Activated gamma-delta T cell treated with Interleukin-2 at 50 U/mL for 16 hours (primary cell): ENCODE measurements around the gene RAPGEF5.

Experiments used
- DNase-seq: peaks from one replicate; pipeline ENCODE4 v3.0.0-alpha.2; 2020

RAPGEF5 gene, protein sequence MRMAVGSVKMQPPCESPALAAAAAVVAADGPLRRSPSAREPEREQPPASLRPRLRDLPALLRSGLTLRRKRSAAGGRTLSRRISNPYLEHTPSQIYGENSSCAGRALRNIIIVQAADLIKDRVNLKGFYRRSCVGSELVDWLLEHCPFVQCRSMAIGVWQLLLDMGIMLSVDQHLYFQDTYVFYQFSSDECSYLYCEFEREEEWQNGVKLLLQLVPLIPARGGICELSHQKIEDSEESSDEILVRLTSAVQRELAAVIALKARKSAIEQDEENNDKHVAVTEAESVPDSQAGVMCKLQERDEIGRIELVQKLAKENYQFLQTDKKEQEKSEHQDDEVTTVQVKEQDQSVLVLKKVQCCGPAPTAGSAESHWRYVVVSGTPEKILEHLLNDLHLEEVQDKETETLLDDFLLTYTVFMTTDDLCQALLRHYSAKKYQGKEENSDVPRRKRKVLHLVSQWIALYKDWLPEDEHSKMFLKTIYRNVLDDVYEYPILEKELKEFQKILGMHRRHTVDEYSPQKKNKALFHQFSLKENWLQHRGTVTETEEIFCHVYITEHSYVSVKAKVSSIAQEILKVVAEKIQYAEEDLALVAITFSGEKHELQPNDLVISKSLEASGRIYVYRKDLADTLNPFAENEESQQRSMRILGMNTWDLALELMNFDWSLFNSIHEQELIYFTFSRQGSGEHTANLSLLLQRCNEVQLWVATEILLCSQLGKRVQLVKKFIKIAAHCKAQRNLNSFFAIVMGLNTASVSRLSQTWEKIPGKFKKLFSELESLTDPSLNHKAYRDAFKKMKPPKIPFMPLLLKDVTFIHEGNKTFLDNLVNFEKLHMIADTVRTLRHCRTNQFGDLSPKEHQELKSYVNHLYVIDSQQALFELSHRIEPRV

DNA sequence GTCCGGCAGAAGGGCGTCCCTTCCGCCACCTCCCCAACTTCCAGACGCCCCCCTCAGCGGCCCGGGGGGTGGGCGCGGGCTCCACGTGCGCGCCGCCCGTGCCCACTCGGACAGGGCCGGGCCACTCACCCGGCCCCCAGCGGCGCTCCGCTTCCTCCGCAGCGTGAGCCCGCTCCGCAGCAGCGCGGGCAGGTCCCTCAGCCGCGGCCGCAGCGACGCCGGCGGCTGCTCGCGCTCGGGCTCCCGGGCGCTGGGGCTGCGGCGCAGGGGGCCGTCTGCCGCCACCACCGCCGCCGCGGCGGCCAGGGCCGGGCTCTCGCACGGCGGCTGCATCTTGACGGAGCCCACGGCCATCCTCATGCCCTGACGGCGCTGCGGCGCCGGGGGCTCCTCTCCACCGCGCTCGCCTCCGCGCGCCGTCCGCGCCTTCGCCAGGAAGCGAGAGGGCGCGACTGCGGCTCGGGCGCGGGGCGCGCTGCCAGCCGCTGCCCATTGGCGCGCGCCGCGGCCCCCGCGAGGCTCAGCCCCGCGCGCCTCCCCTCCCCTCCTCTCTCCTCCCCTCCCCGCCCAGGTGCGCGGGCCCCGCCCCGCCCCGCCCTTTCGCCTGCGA, at the start of gene RAPGEF5:
Gene RAPGEF5, minus strand, starts transcription at position 454 of the 610 bp plus-strand sequence. Its CDS starts 94 bp downstream, at position 360.
- DNase-seq = no peak

DNA sequence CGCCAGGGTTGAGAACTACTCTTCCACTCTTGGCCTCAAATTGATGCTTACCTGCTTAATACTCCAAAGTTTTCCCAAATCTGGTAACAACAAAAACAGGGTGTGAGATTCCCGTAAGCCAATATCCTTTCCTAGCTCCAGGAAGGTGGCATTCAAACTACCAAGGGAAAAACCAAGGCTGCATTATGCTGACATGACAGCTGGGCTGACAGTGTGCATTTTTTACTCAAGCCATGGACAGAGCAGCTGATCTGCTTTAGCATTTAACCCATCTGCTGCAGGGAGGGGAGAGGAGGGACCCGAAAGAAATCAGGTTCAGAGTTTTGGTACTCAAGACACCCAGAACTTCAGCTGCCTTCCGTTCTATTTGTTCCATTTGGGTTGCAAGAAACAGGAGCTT, 49.8 kb upstream of the RAPGEF5 start:
- DNase-seq = no peak

GRCh38 chr7:22404421-22405023, 47.6 kb upstream of the RAPGEF5 start:
- DNase-seq = no peak

GRCh38 chr7:22403344-22403743, 46.4 kb upstream of the RAPGEF5 start:
- DNase-seq = no peak

DNA sequence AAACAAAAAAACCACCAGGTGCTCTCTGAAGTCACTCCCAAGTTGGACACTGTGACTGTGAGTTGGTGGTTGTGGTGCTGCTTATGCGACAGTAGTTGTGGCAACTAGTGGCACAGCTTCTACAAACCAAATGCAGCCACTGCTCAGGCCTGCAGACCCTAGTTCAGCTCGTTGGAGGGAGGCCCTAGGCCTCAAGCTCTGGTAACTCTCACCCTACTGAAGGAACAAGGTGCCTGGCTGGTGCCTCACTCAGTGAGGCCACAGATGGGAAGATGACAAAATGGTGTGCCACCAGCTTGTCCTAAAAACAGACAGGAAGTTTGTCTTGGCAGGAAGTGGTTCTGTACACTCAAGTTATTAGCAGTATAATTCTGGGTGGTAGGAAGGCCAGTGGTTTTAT, 45.3 kb upstream of the RAPGEF5 start:
- DNase-seq = no peak

- DNase-seq = no peak
Measured at GRCh38 chr7:22400936-22401553, 44.1 kb upstream of the RAPGEF5 start.

DNA sequence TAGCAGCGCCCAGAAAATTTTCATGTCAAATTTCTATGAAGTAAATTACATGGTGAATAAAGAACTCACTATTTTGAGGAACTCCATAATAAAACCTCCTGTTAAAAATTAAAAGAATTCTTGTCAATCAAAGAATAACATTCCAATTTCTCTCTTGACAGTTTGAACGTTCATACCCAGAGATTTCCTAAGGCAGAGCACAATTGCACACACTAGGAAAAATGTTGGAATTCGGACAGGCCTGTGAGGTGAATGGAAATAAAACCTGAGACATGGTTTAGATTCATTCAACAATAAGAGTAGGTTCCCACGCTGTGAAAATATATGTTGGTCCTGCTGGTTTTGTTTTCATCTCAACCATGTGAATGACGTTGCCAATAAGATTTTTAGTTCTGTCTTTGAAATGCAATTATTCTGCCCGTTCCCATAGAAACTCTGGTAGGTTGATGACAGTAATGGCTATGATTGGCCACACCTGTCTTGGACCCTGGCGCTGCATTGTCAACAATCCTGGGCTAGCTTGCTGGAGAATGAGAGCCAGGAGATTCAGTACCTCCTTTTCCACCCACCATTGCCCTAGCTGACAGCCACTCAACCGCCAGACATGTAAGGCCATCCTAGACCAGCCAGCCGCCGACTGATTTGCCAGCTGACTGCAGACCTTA, 43.3 kb upstream of the RAPGEF5 start:
- DNase-seq = no peak

DNA sequence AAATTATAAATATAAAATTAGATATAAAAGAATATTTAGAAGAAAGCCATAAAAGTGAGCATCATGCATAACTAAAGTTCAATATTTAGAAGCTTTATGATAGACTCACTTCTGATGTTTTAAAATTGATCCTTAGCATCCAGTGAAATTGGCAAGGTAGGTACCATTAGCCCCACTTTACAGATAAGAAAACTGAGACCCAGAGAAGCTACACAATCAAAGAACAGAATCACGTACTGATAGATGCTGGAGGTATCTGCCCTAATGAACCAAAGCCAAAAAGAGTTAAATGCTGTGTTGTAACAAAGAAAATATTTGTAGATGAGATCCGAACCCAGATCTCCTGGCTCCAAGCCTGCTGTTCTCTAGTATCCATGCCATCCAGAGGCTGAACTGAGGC, 42.6 kb upstream of the RAPGEF5 start:
- no peak for DNase-seq

DNA sequence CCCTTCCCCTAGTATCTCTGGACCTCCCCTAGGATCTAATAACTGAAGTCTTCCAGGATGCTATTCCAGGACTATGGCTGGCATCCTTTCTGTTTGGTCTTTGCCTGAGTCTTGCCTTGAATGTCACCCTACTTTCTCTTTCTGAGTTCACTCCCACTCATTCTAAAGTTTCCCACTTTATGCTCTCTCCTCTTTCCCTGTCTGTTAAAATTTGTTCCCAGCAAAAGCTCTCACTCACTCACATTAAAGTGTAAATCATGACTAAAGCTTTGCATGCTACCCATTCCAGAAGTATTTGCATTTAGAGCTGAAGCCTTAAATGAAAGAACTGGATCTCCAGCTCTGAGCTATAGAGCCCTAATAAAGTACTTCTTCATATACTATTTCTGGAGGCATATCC, 42.1 kb upstream of the RAPGEF5 start:
- no peak for DNase-seq

DNA sequence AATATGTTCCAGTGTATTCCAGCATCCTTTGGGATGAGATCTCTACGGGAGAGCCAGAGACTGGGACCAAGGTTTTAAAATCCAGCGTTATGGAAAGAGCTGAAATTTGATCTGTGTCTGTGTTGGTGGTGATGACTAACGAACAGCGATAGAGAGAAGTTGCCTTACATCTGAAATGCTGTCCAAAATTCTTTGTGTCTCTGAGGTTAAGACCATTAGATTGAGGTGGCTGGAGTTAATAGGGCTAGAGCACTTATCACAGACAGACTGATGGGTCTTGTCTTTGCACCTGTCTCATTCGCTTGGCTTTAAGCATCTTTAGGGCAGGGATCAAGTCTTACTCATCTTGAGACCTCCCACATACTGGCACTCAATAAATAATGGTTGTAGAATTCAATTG, 41.0 kb upstream of the RAPGEF5 start:
- DNase-seq = no peak

DNA sequence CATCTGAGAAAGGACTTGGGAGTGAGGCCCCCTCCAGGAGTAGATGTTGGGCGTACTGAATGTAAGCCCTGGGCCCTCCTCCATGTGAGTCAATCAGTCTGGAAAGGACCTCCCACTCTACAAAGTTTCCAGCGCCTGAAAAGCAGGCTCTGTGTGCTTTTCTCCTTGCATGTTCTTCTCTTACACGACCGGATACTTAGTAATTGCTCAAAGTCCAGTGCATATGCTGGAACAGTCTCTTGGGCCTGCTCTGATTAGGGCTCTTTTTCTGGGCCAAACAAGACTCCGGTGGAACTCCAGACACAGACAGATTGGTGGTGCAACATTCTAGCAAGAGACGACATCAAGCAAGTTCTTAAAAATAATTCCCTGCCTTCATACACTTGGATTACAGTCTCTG, 38.3 kb upstream of the RAPGEF5 start:
- no peak for DNase-seq

- DNase-seq = no peak
Measured at GRCh38 chr7:22394739-22395138, 37.8 kb upstream of the RAPGEF5 start.

- no peak for DNase-seq
Measured at GRCh38 chr7:22393913-22394729, 37.2 kb upstream of the RAPGEF5 start.

DNA sequence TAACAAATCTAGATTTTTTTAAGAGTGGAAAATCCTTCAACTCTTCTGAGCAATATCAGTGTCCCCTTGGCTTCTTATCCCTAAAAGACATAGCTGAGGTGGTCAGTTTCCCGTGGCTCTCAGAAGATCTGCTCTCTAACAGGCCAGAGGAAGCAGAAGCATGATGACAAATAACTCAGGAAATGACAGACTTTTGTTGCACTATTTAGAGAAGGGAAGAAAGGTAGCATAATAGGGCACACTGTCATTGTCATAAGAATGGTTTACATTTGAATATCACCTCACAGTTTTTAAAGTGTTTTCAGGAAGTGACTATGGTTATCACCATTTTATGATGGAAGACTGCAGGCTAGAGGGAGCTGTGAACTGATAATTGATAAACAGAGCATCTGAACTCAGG, 33.6 kb upstream of the RAPGEF5 start:
- no peak for DNase-seq

GRCh38 chr7:22389892-22390291, 32.9 kb upstream of the RAPGEF5 start:
- no peak for DNase-seq

DNA sequence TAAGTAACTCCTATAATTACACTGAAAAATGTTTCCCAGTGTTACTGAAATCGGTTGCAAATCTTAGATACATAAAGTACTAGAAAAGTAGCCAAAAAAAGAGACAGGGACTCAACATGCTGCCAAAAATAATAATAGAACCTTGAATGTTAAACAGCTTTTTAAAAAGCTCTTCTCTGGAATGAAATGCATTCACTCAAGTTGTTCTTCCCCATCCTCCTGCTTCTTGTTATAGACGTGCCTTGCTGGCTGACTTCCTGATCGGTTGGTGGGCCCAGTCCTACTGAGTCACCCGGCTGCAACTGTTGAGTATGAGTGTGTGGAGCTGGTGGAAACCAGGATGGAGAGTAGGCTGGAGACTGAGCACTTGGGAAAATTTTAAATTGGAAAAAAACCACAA, 30.6 kb upstream of the RAPGEF5 start:
- no peak for DNase-seq

DNA sequence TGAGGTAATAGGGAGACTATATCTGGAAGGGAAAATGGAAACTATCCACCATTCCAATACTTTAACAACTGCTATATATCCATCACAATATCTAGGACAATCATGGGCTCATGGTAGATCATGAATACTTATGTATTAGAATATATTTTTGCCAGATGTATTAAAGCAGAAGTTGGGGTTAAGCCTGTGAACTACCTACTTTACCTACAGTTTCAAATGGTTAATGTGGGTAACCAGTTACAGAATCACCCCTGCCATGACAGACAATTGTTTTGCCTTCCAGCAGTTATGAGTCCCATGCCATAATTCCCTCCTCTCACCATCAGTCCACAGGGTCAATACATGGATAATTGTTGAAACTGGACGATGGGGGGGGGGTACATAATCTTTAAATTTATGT, 29.9 kb upstream of the RAPGEF5 start:
- no peak for DNase-seq

- DNase-seq = no peak
Measured at GRCh38 chr7:22386206-22386858, 29.4 kb upstream of the RAPGEF5 start.

DNA sequence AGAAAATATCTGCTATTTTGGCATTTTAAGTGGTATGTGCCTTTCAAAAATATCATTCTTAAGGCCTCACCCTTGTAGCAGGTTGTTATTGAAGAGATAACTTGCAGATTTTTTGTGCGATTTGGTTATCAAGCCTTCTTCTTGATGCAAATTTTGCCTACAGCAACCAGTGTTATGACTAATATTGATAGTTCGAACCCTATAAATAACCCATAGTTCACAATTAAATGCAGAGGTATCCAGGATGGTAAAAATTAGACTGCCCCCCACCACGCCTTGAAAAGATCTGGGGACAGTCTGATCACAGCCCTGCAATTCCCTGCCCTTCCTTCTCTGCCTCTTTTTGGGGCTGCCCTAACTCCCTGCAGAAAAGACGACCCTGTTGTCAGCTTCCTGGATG, 28.4 kb upstream of the RAPGEF5 start:
- DNase-seq = no peak

DNA sequence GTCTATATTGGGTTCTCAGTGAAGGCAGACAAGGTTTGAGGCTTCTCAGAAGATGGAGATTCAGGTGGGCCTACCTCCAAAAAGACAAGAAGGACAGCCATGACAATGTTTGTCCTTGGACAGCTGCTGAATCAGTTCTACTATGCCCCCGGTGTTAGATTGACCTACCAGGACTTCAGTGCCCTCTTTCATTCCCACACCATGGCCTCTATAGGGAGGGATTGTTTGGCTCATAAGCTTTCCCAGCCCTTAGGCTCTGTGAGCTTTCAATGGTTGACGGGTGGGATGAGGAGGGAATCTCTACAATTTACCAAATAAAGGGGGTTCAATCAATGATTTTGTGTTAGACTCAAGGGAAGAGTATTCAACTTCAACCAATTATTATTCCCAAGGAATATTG, 23.4 kb upstream of the RAPGEF5 start:
- no peak for DNase-seq
